A549 (cell line): Measurements from ENCODE around the gene C17orf107. TPM values are rescaled to one million over a fixed set of nuclear protein-coding genes. Genes with fewer than 3 reads are reported as not detected.

Source experiments
- ATAC-seq, 2 experiments: fragments of 200-7000 bp in 1 of 2; fragments of >200 bp in 1 of 2; cut with Nextera tagmentation in 1 of 2; cut with Tn5 transposase in 1 of 2; 3 replicates each; pipeline versions ENCODE4 v1.8.0 to v1.9.1; 2018 to 2020; ENCODE audit warnings: mild to moderate bottlenecking in 1 of 2, moderate library complexity in 1 of 2
- CTCF ChIA-PET: fragments of 300-600 bp; sonication (Branson Sonifier 250); formaldehyde crosslinking; extraction: SDS; loops from one replicate; lab custom pipeline; 2021; ENCODE audit warnings: antibody characterized with exemption, inconsistent platforms; lab: Yijun Ruan, JAX
- POLR2A ChIA-PET: fragments of 350-600 bp; formaldehyde crosslinking; extraction: SDS; loops from one replicate; lab custom pipeline; 2021; ENCODE audit warnings: antibody characterized with exemption, inconsistent platforms; lab: Yijun Ruan, JAX
- DNase-seq, 2 experiments: peaks; one replicate each; pipeline versions ENCODE4 v3.0.0 to v3.0.0-alpha.2; 2011 to 2016; ENCODE audit warnings: low read depth in 1 of 2, low spot score in 1 of 2
- FAIRE-seq: peaks from 2 replicates; lab custom pipeline; 2011; peaks lifted over from hg19 to GRCh38; lab: Jason Lieb, UNC
- H3K27ac ChIP-seq, 2 experiments: fragments of >200 bp; sonication (Bioruptor Twin); formaldehyde crosslinking; 3 replicates each; pipeline ENCODE4 v1.5.1; 2016 to 2017
- H3K4me1 ChIP-seq: fragments of >200 bp; sonication (Bioruptor Twin); formaldehyde crosslinking; 3 replicates; pipeline ENCODE4 v1.6.1; 2016
- H3K4me2 ChIP-seq: fragments of >200 bp; sonication (Bioruptor Twin); formaldehyde crosslinking; 3 replicates; pipeline ENCODE4 v1.6.1; 2016
- H3K4me3 ChIP-seq: fragments of >200 bp; sonication (Bioruptor Twin); formaldehyde crosslinking; 3 replicates; pipeline ENCODE4 v1.5.1; 2016
- H3K9me3 ChIP-seq: fragments of >200 bp; sonication (Bioruptor Twin); formaldehyde crosslinking; 3 replicates; pipeline ENCODE4 v1.6.1; 2016
- ATOH8 ChIP-seq: fragments of 250-450 bp; sonication (Bioruptor Pico); IDR thresholded peaks from 2 replicates; pipeline ENCODE4 v1.5.0; 2020; ENCODE audit warnings: low read depth, mild to moderate bottlenecking, moderate library complexity
- BCL3 ChIP-seq: fragments of >200 bp; sonication (Bioruptor Twin); formaldehyde crosslinking; IDR thresholded peaks from 3 replicates; pipeline ENCODE4 v1.6.1; 2016
- BHLHE40 ChIP-seq: IDR thresholded peaks from 2 replicates; pipeline ENCODE4 v1.6.1; 2012; ENCODE audit warnings: low read depth, low read length, inconsistent platforms
- CBX2 ChIP-seq: fragments of 200-600 bp; sonication (generic); IDR thresholded peaks from 2 replicates; pipeline ENCODE4 v1.6.1; 2016; ENCODE audit warnings: low read depth, mild to moderate bottlenecking, borderline replicate concordance
- CBX8 ChIP-seq: fragments of 200-600 bp; sonication (generic); IDR thresholded peaks from 2 replicates; pipeline ENCODE4 v1.6.1; 2016
- CHD2 ChIP-seq: fragments of 150-350 bp; IDR thresholded peaks from 2 replicates; pipeline ENCODE4 v1.6.1; 2014; ENCODE audit warnings: low read length; ENCODE audit not compliant: partially characterized antibody
- CHD4 ChIP-seq: fragments of 200-600 bp; sonication (generic); IDR thresholded peaks from 2 replicates; pipeline ENCODE4 v1.6.1; 2016; ENCODE audit warnings: antibody characterized with exemption, mild to moderate bottlenecking, borderline replicate concordance
- EHMT2 ChIP-seq: fragments of 200-600 bp; sonication (generic); IDR thresholded peaks from 2 replicates; pipeline ENCODE4 v1.6.1; 2016; ENCODE audit warnings: antibody characterized with exemption, low read depth, mild to moderate bottlenecking, moderate library complexity
- ELK1 ChIP-seq: fragments of 150-350 bp; IDR thresholded peaks from 2 replicates; pipeline ENCODE4 v1.6.1; 2014; ENCODE audit warnings: low read depth, mild to moderate bottlenecking, low read length
- EP300 ChIP-seq, 2 experiments: fragments of >200 bp; sonication (Bioruptor Twin); formaldehyde crosslinking; IDR thresholded peaks; 2 replicates in 1 of 2; 3 replicates in 1 of 2; pipeline ENCODE4 v1.6.1; 2016 to 2017
- FOSB ChIP-seq: fragments of 250-450 bp; sonication (Bioruptor Pico); IDR thresholded peaks from 2 replicates; pipeline ENCODE4 v1.5.0; 2020; ENCODE audit warnings: mild to moderate bottlenecking, moderate library complexity
- FOXS1 ChIP-seq: fragments of 250-450 bp; sonication (Bioruptor Pico); IDR thresholded peaks from 2 replicates; pipeline ENCODE4 v1.5.0; 2020; ENCODE audit warnings: mild to moderate bottlenecking, moderate library complexity
- HMGXB4 ChIP-seq: fragments of 250-450 bp; sonication (Bioruptor Pico); IDR thresholded peaks from 2 replicates; pipeline ENCODE4 v1.5.0; 2021; ENCODE audit warnings: mild to moderate bottlenecking, moderate library complexity, borderline replicate concordance
- MAFK ChIP-seq: fragments of 450-650 bp; IDR thresholded peaks from 2 replicates; pipeline ENCODE4 v1.6.1; 2014; ENCODE audit not compliant: partially characterized antibody
- MAZ ChIP-seq: fragments of 150-350 bp; IDR thresholded peaks from 2 replicates; pipeline ENCODE4 v1.6.1; 2014; ENCODE audit warnings: antibody characterized with exemption, low read depth, low read length, borderline replicate concordance
- NR3C1 ChIP-seq: fragments of >200 bp; sonication (Bioruptor Twin); formaldehyde crosslinking; IDR thresholded peaks from 3 replicates; pipeline ENCODE4 v1.6.1; 2017
- PHF8 ChIP-seq: fragments of 200-600 bp; sonication (generic); IDR thresholded peaks from 2 replicates; pipeline ENCODE4 v1.6.1; 2016; ENCODE audit warnings: low read depth, mild to moderate bottlenecking, antibody characterized with exemption, moderate library complexity, borderline replicate concordance
- POLR2A ChIP-seq: IDR thresholded peaks from 2 replicates; pipeline ENCODE4 v1.6.1; 2012; ENCODE audit warnings: mild to moderate bottlenecking, low read length
- RARB ChIP-seq: fragments of 250-450 bp; sonication (Bioruptor Pico); IDR thresholded peaks from 2 replicates; pipeline ENCODE4 v1.8.0; 2021; ENCODE audit warnings: mild to moderate bottlenecking, moderate library complexity
- RCOR1 ChIP-seq: fragments of 150-350 bp; IDR thresholded peaks from 2 replicates; pipeline ENCODE4 v1.6.1; 2014; ENCODE audit warnings: antibody characterized with exemption, low read length, low read depth
- REST ChIP-seq: fragments of 200-600 bp; sonication (generic); IDR thresholded peaks from 2 replicates; pipeline ENCODE4 v1.6.1; 2016; ENCODE audit warnings: antibody characterized with exemption, mild to moderate bottlenecking, moderate library complexity
- ZSCAN20 ChIP-seq: fragments of 250-450 bp; sonication (Bioruptor Pico); IDR thresholded peaks from 2 replicates; pipeline ENCODE4 v1.8.0; 2022; ENCODE audit warnings: mild to moderate bottlenecking, moderate library complexity
- WGBS: methylation state at CpG from one replicate; pipeline ENCODE4 v1.1.6; 2017; ENCODE audit errors: missing lambda C conversion rate; 5-methylcytosine and 5-hydroxymethylcytosine counted together
- polyA plus RNA-seq, 4 experiments: library from polyadenylated mRNA; depleted of rRNA in 3 of 4; stranded (reverse); fragments of >200 nt; fragmentation: RNase III in 1 of 4; extraction: RNeasy Plus Mini Kit Qiagen cat#74134 plus additional on column Dnase treatment in 1 of 4; gene quantifications; 2 replicates in 3 of 4; 3 replicates in 1 of 4; pipeline ENCODE4 v1.2.3, GENCODE V29; 2011 to 2017
- TF ChIP-seq, protein P1 (sequence below): IDR thresholded peaks from 2 replicates; pipeline ENCODE4 v1.6.1; 2012
- TF ChIP-seq, protein P2 (sequence below): fragments of >200 bp; sonication (Bioruptor Twin); formaldehyde crosslinking; IDR thresholded peaks from 2 replicates; pipeline ENCODE4 v1.6.1; 2016

The C17orf107 gene
- polyA plus RNA-seq, 2 of the 4 experiments (the other 2 are of a cell fraction): 0.13 to 0.30 TPM

- H3K4me2 ChIP-seq: no peak overlapping the region
- TF ChIP-seq MAFK (no peak), POLR2A (no peak), CBX2 (no peak), BCL3 (no peak), RARB (CRISPR knock-in tag) (no peak), RCOR1 (no peak), NR3C1 (no peak), CBX8 (no peak), ELK1 (no peak), PHF8 (no peak), CHD4 (no peak)
- TF ChIP-seq, protein P1, sequence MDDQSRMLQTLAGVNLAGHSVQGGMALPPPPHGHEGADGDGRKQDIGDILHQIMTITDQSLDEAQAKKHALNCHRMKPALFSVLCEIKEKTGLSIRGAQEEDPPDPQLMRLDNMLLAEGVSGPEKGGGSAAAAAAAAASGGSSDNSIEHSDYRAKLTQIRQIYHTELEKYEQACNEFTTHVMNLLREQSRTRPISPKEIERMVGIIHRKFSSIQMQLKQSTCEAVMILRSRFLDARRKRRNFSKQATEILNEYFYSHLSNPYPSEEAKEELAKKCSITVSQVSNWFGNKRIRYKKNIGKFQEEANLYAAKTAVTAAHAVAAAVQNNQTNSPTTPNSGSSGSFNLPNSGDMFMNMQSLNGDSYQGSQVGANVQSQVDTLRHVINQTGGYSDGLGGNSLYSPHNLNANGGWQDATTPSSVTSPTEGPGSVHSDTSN: no peak
- ATAC-seq (no peak), DNase-seq (no peak), FAIRE-seq (no peak)
- 0 out of 3 replicates have a peak, but pooled peaks cover 5% of the 10 kb centered on the region for H3K4me1 ChIP-seq
- H3K9me3 ChIP-seq: no peaks in the 10 kb centered on the region
- CTCF ChIA-PET: interaction anchor here (0.6 to 8.2 kb wide), 15 partner anchors 9 to 333 kb away, joined by 3 to 83 read pairs (median 5); partner anchors contain the start of genes ARRB2, GLTPD2, RNF167 and SLC25A11
- H3K27ac ChIP-seq: no peak overlapping the region
- 90% methylated on average over 64 of the region's 65 CpGs for WGBS
- POLR2A ChIA-PET: interaction anchor here (1.5 to 1.9 kb wide), 2 partner anchors 104 to 110 kb away, joined by 4 to 6 read pairs; partner anchors contain the start of gene PSMB6
- H3K4me3 ChIP-seq: no peak overlapping the region
Observed at GRCh38 chr17:4900231-4901107, 1.1 kb downstream of the C17orf107 start.

DNA sequence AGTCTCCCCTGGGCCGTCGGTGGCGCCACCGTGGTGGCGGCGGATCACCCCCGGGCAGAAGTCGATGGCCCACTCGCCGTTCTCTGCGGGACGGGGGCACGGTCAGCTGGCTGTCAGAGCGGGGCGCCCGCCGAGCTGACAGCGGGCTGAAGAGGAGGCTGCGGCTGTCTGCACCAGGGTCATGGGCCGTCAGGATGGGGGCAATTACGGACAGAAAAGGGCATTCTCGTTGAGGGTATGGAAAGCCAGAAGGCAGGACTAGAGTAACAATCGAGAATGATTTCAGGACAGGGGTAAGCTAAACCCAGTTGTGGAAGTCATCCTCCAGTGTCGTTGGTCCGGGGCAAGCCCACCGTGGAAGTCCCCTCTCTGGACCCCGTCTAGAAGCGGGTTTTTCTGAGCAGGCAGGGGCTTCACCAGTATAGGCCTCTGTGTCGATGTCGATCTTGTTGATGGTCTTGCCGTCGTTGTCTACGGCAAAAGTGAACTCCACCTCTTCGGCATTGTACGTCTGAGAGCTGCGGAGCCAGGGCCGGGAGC is 1.8 kb downstream of the C17orf107 start:
- no peak overlapping the region for H3K27ac ChIP-seq
- DNase-seq (no peak), FAIRE-seq (no peak), ATAC-seq (no peak)
- CTCF ChIA-PET: interaction anchor here (0.6 to 8.2 kb wide), 17 partner anchors 8 to 335 kb away, joined by 3 to 83 read pairs (median 9); partner anchors contain the start of genes ARRB2, CAMTA2, RNF167 and SLC25A11
- H3K4me3 ChIP-seq: no peak overlapping the region
- POLR2A ChIA-PET: interaction anchor here (1.9 kb wide), 1 partner anchor 111 kb away, joined by 6 read pairs; no protein-coding TSS in a partner anchor
- H3K4me2 ChIP-seq: no peak overlapping the region
- 0 out of 3 replicates have a peak, but pooled peaks cover 5% of the 10 kb centered on the region for H3K4me1 ChIP-seq
- 94% methylated on average over 37 of the region's 37 CpGs for WGBS
- no peaks in the 10 kb centered on the region for H3K9me3 ChIP-seq
- no peak for TF ChIP-seq CHD2
- no peak for TF ChIP-seq BHLHE40
- TF ChIP-seq FOXS1: no peak
- TF ChIP-seq ATOH8 (CRISPR knock-in tag): no peak
- no peak for TF ChIP-seq RARB (CRISPR knock-in tag)
- TF ChIP-seq POLR2A: no peak
- TF ChIP-seq MAZ: no peak
- TF ChIP-seq EP300 (IDR thresholded peaks at IDR 0.05): no peak
- TF ChIP-seq, protein P2, sequence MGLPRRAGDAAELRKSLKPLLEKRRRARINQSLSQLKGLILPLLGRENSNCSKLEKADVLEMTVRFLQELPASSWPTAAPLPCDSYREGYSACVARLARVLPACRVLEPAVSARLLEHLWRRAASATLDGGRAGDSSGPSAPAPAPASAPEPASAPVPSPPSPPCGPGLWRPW: no peak
- TF ChIP-seq CHD4: no peak
- no peak for TF ChIP-seq EHMT2
- no peak for TF ChIP-seq ZSCAN20 (CRISPR knock-in tag)
- no peak for TF ChIP-seq HMGXB4 (CRISPR knock-in tag)
- no peak for TF ChIP-seq FOSB
- no peak for TF ChIP-seq REST
